ENCODE measurements around the gene P2RX5.
"Not testable (repeated sequence)": the region's sequence is repeated elsewhere in the genome, so short reads cannot be mapped to it uniquely, and the experiment has no call there.

The P2RX5 gene

GRCh38 chr17:3704931-3705717, 9.2 kb upstream of the P2RX5 start:
- CTCF ChIA-PET: interaction anchor here (0.7 to 1.2 kb wide), 2 partner anchors 22 to 78 kb away, joined by 3 read pairs; no protein-coding TSS in a partner anchor
- DNase-seq (ENCODE audit: extremely low spot score): no peak
- TF ChIP-seq FOXM1 (IDR thresholded peaks at IDR 0.05; ENCODE audit: borderline replicate concordance) (no peak), LEF1 (IDR thresholded peaks at IDR 0.05; ENCODE audit: borderline replicate concordance) (no peak), FOXK2 (IDR thresholded peaks at IDR 0.05) (no peak), TARDBP (IDR thresholded peaks at IDR 0.05) (no peak), ZNF384 (IDR thresholded peaks at IDR 0.05) (no peak), CTBP1 (IDR thresholded peaks at IDR 0.05; ENCODE audit: borderline replicate concordance) (no peak), BHLHE40 (IDR thresholded peaks at IDR 0.05; ENCODE audit: borderline replicate concordance) (no peak), SUZ12 (IDR thresholded peaks at IDR 0.05) (no peak), ELF4 (IDR thresholded peaks at IDR 0.05) (no peak), SP1 (IDR thresholded peaks at IDR 0.05) (no peak), HDGF (IDR thresholded peaks at IDR 0.05; ENCODE audit: borderline replicate concordance) (no peak), NFRKB (IDR thresholded peaks at IDR 0.05) (no peak), FOXA1 (IDR thresholded peaks at IDR 0.05) (no peak), ARNT (IDR thresholded peaks at IDR 0.05) (no peak)
- POLR2A ChIA-PET: no interaction called here

GRCh38 chr17:3702041-3702539, 6.1 kb upstream of the P2RX5 start:
- CTCF ChIA-PET; POLR2A ChIA-PET; DNase-seq (ENCODE audit: extremely low spot score): not testable (repeated sequence)

- CTCF ChIA-PET: no interaction called here
- DNase-seq (ENCODE audit: extremely low spot score): no peak
- TF ChIP-seq L3MBTL2 (conservative IDR thresholded peaks at IDR 0.05) (no peak), SP1 (IDR thresholded peaks at IDR 0.05) (no peak), ZNF384 (IDR thresholded peaks at IDR 0.05) (no peak), NFRKB (IDR thresholded peaks at IDR 0.05) (no peak)
- POLR2A ChIA-PET: no interaction called here
Measured at GRCh38 chr17:3699951-3700350, 4.0 kb upstream of the P2RX5 start.

GRCh38 chr17:3698139-3698538, 2.2 kb upstream of the P2RX5 start:
- CTCF ChIA-PET: no interaction called here
- TF ChIP-seq PKNOX1 (IDR thresholded peaks at IDR 0.05): no peak
- TF ChIP-seq CTBP1 (IDR thresholded peaks at IDR 0.05; ENCODE audit: borderline replicate concordance): no peak
- no peak for TF ChIP-seq ELF4 (IDR thresholded peaks at IDR 0.05)
- no peak for TF ChIP-seq NFRKB (IDR thresholded peaks at IDR 0.05)
- POLR2A ChIA-PET: no interaction called here
- no peak for DNase-seq (ENCODE audit: extremely low spot score)

GRCh38 chr17:3697103-3697476, 1.1 kb upstream of the P2RX5 start:
- DNase-seq (ENCODE audit: extremely low spot score): no peak
- ChIA-PET POLR2A (no interaction called here), CTCF (no interaction called here)
- TF ChIP-seq SUZ12 (IDR thresholded peaks at IDR 0.05): no peak
- TF ChIP-seq TARDBP (IDR thresholded peaks at IDR 0.05): no peak
- TF ChIP-seq ARNT (IDR thresholded peaks at IDR 0.05): no peak
- no peak for TF ChIP-seq FOXM1 (IDR thresholded peaks at IDR 0.05; ENCODE audit: borderline replicate concordance)
- TF ChIP-seq ELF4 (IDR thresholded peaks at IDR 0.05): no peak
- TF ChIP-seq PKNOX1 (IDR thresholded peaks at IDR 0.05): no peak
- no peak for TF ChIP-seq ZNF384 (IDR thresholded peaks at IDR 0.05)
- no peak for TF ChIP-seq L3MBTL2 (conservative IDR thresholded peaks at IDR 0.05)
- no peak for TF ChIP-seq HDGF (IDR thresholded peaks at IDR 0.05; ENCODE audit: borderline replicate concordance)
- TF ChIP-seq NFRKB (IDR thresholded peaks at IDR 0.05): no peak
- TF ChIP-seq FOXK2 (IDR thresholded peaks at IDR 0.05): no peak
- TF ChIP-seq SP1 (IDR thresholded peaks at IDR 0.05): no peak
- no peak for TF ChIP-seq LEF1 (IDR thresholded peaks at IDR 0.05; ENCODE audit: borderline replicate concordance)
- TF ChIP-seq BHLHE40 (IDR thresholded peaks at IDR 0.05; ENCODE audit: borderline replicate concordance): no peak
- TF ChIP-seq FOXA1 (IDR thresholded peaks at IDR 0.05): no peak

- DNase-seq (ENCODE audit: extremely low spot score): no peak
- POLR2A ChIA-PET: no interaction called here
- CTCF ChIA-PET: no interaction called here
- no peak for TF ChIP-seq SUZ12 (IDR thresholded peaks at IDR 0.05)
- no peak for TF ChIP-seq L3MBTL2 (conservative IDR thresholded peaks at IDR 0.05)
- no peak for TF ChIP-seq NFRKB (IDR thresholded peaks at IDR 0.05)
- TF ChIP-seq HDGF (IDR thresholded peaks at IDR 0.05; ENCODE audit: borderline replicate concordance): no peak
- no peak for TF ChIP-seq ELF4 (IDR thresholded peaks at IDR 0.05)
- TF ChIP-seq ARNT (IDR thresholded peaks at IDR 0.05): no peak
- TF ChIP-seq BHLHE40 (IDR thresholded peaks at IDR 0.05; ENCODE audit: borderline replicate concordance): no peak
- no peak for TF ChIP-seq FOXM1 (IDR thresholded peaks at IDR 0.05; ENCODE audit: borderline replicate concordance)
- TF ChIP-seq LEF1 (IDR thresholded peaks at IDR 0.05; ENCODE audit: borderline replicate concordance): no peak
- TF ChIP-seq FOXK2 (IDR thresholded peaks at IDR 0.05): no peak
- no peak for TF ChIP-seq FOXA1 (IDR thresholded peaks at IDR 0.05)
- TF ChIP-seq SP1 (IDR thresholded peaks at IDR 0.05): no peak
Measured at GRCh38 chr17:3695129-3695722, 729 bp downstream of the P2RX5 start.

- POLR2A ChIA-PET: no interaction called here
- TF ChIP-seq LEF1 (IDR thresholded peaks at IDR 0.05; ENCODE audit: borderline replicate concordance) (no peak), SP1 (IDR thresholded peaks at IDR 0.05) (no peak), HDGF (IDR thresholded peaks at IDR 0.05; ENCODE audit: borderline replicate concordance) (no peak), FOXK2 (IDR thresholded peaks at IDR 0.05) (no peak), ZNF384 (IDR thresholded peaks at IDR 0.05) (no peak), FOXM1 (IDR thresholded peaks at IDR 0.05; ENCODE audit: borderline replicate concordance) (no peak), CTBP1 (IDR thresholded peaks at IDR 0.05; ENCODE audit: borderline replicate concordance) (no peak), BHLHE40 (IDR thresholded peaks at IDR 0.05; ENCODE audit: borderline replicate concordance) (no peak), SUZ12 (IDR thresholded peaks at IDR 0.05) (no peak), TARDBP (IDR thresholded peaks at IDR 0.05) (no peak), FOXA1 (IDR thresholded peaks at IDR 0.05) (no peak), NFRKB (IDR thresholded peaks at IDR 0.05) (no peak), L3MBTL2 (conservative IDR thresholded peaks at IDR 0.05) (no peak), PKNOX1 (IDR thresholded peaks at IDR 0.05) (no peak), ARNT (IDR thresholded peaks at IDR 0.05) (no peak), ELF4 (IDR thresholded peaks at IDR 0.05) (no peak)
- CTCF ChIA-PET: interaction anchor here (0.6 kb wide), 1 partner anchor 1168 kb away, joined by 4 read pairs; no protein-coding TSS in a partner anchor
- no peak for DNase-seq (ENCODE audit: extremely low spot score)
Measured at GRCh38 chr17:3693829-3694231, 2.1 kb downstream of the P2RX5 start.

Data from HEK293T (cell line).